HL-60 (cell line): ENCODE measurements around the gene PANK2.

Experiments
- POLR2AphosphoS5 ChIP-seq: IDR thresholded peaks from 2 replicates; pipeline ENCODE4 v1.6.1; 2012; ENCODE audit warnings: low read depth
- TF ChIP-seq, protein P1 (sequence below): IDR thresholded peaks from one replicate; pipeline ENCODE4 v1.5.1; 2011; ENCODE audit warnings: low read length, control low read depth, inconsistent platforms; ENCODE audit not compliant: insufficient read depth
- TF ChIP-seq, protein P2 (sequence below): IDR thresholded peaks from 2 replicates; pipeline ENCODE4 v1.6.1; 2012; ENCODE audit warnings: low read depth; ENCODE audit not compliant: insufficient replicate concordance

DNA sequence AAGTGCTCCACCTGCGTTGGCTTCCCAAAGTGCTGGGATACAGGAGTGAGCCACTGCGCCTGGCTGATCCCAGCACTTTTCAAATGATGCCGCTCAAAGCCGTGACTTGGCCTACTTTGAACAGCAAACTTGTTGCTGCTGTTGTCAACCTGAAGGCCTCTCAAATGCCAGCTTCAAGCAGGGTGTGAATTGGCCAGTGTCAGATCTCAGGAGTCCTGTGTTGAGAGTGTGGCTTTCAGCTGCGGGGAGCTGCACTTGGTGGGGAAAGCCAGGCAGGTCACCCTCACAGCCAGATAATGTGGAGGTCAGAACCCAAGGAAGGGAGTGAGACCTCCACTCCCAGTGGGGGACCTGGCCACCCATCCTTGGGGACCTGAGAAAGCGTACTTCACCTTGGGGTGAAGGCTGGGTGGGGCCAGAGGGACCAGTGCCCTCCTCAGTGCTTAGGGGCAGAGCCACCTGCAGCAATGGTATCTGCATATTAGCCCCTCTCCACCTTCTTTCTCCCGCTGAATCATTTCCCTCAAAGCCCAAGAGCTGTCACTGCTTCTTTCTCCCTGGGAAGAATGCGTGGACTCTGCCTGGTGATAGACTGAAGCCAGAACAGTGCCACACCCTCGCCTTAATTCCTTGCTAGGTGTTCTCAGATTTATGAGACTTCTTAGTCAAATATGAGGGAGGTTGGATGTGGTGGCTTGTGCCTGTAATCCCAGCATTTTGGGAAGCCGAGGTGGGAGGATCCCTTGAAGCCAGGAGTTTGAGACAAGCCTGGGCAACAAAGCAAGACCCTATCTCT, 19.1 kb upstream of the PANK2 start:
- TF ChIP-seq, protein P1, sequence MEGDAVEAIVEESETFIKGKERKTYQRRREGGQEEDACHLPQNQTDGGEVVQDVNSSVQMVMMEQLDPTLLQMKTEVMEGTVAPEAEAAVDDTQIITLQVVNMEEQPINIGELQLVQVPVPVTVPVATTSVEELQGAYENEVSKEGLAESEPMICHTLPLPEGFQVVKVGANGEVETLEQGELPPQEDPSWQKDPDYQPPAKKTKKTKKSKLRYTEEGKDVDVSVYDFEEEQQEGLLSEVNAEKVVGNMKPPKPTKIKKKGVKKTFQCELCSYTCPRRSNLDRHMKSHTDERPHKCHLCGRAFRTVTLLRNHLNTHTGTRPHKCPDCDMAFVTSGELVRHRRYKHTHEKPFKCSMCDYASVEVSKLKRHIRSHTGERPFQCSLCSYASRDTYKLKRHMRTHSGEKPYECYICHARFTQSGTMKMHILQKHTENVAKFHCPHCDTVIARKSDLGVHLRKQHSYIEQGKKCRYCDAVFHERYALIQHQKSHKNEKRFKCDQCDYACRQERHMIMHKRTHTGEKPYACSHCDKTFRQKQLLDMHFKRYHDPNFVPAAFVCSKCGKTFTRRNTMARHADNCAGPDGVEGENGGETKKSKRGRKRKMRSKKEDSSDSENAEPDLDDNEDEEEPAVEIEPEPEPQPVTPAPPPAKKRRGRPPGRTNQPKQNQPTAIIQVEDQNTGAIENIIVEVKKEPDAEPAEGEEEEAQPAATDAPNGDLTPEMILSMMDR: no peak
- no peak for TF ChIP-seq POLR2AphosphoS5
- TF ChIP-seq, protein P2, sequence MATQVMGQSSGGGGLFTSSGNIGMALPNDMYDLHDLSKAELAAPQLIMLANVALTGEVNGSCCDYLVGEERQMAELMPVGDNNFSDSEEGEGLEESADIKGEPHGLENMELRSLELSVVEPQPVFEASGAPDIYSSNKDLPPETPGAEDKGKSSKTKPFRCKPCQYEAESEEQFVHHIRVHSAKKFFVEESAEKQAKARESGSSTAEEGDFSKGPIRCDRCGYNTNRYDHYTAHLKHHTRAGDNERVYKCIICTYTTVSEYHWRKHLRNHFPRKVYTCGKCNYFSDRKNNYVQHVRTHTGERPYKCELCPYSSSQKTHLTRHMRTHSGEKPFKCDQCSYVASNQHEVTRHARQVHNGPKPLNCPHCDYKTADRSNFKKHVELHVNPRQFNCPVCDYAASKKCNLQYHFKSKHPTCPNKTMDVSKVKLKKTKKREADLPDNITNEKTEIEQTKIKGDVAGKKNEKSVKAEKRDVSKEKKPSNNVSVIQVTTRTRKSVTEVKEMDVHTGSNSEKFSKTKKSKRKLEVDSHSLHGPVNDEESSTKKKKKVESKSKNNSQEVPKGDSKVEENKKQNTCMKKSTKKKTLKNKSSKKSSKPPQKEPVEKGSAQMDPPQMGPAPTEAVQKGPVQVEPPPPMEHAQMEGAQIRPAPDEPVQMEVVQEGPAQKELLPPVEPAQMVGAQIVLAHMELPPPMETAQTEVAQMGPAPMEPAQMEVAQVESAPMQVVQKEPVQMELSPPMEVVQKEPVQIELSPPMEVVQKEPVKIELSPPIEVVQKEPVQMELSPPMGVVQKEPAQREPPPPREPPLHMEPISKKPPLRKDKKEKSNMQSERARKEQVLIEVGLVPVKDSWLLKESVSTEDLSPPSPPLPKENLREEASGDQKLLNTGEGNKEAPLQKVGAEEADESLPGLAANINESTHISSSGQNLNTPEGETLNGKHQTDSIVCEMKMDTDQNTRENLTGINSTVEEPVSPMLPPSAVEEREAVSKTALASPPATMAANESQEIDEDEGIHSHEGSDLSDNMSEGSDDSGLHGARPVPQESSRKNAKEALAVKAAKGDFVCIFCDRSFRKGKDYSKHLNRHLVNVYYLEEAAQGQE: no peak
